K562 (cell line): ENCODE results near the gene NUDT22. TPM values are rescaled to one million over a fixed set of nuclear protein-coding genes. Genes with fewer than 3 reads are reported as not detected.

ENCODE experiments used
- EGR1 ChIP-seq: fragments of 450-650 bp; conservative IDR thresholded peaks from 2 replicates; pipeline ENCODE4 v1.6.1; 2017; ENCODE audit warnings: mild to moderate bottlenecking
- HNRNPL ChIP-seq: fragments of 200-400 bp; formaldehyde crosslinking; IDR thresholded peaks from 2 replicates; pipeline ENCODE4 v1.6.1; 2017; ENCODE audit warnings: low read depth, mild to moderate bottlenecking, low read length
- IRF9 ChIP-seq: fragments of 450-650 bp; IDR thresholded peaks from 2 replicates; pipeline ENCODE4 v1.6.1; 2016; ENCODE audit warnings: missing biosample characterization, missing genetic modification characterization
- PCBP1 ChIP-seq: fragments of 200-400 bp; formaldehyde crosslinking; IDR thresholded peaks from 2 replicates; pipeline ENCODE4 v1.6.1; 2018; ENCODE audit warnings: mild to moderate bottlenecking, low read depth, low read length; ENCODE audit not compliant: poor library complexity, severe bottlenecking
- SFPQ ChIP-seq: fragments of 200-400 bp; formaldehyde crosslinking; IDR thresholded peaks from 2 replicates; pipeline ENCODE4 v1.6.1; 2017; ENCODE audit warnings: mild to moderate bottlenecking, low read depth, low read length, moderate library complexity
- VEZF1 ChIP-seq: fragments of 200-800 bp; sonication (Bioruptor generic); IDR thresholded peaks from 2 replicates; pipeline ENCODE4 v1.6.1; 2017; ENCODE audit warnings: missing genetic modification characterization, missing compliant biosample characterization
- ZBTB1 ChIP-seq: sonication (generic); formaldehyde crosslinking; IDR thresholded peaks from 2 replicates; pipeline ENCODE4 v1.8.1; 2023; ENCODE audit warnings: missing genetic modification reagents, low read depth, mild to moderate bottlenecking, borderline replicate concordance
- ZBTB11 ChIP-seq, 3 experiments: fragments of 200-800 bp in 1 of 3; fragments of 250-450 bp in 1 of 3; fragments of 450-650 bp in 1 of 3; sonication (Bioruptor Pico) in 1 of 3; sonication (Bioruptor generic) in 1 of 3; formaldehyde crosslinking in 1 of 3; IDR thresholded peaks; 2 replicates each; pipeline versions ENCODE4 v1.6.1 to v1.8.0; 2016 to 2022; ENCODE audit warnings: mild to moderate bottlenecking in 2 of 3, missing genetic modification characterization in 2 of 3, missing compliant biosample characterization in 1 of 3, moderate library complexity in 1 of 3
- ZBTB2 ChIP-seq: fragments of 450-650 bp; IDR thresholded peaks from 2 replicates; pipeline ENCODE4 v1.6.1; 2016; ENCODE audit warnings: antibody characterized with exemption
- ZNF124 ChIP-seq: sonication (generic); formaldehyde crosslinking; IDR thresholded peaks from 2 replicates; pipeline ENCODE4 v1.8.1; 2022; ENCODE audit warnings: missing genetic modification reagents
- ZNF134 ChIP-seq: fragments of 250-450 bp; sonication (Bioruptor Pico); conservative IDR thresholded peaks from 2 replicates; pipeline ENCODE4 v1.4.0; 2020
- ZNF639 ChIP-seq, 2 experiments: fragments of 200-800 bp in 1 of 2; sonication (Bioruptor generic) in 1 of 2; sonication (generic) in 1 of 2; formaldehyde crosslinking in 1 of 2; IDR thresholded peaks in 1 of 2; conservative IDR thresholded peaks in 1 of 2; 2 replicates each; pipeline versions ENCODE4 v1.5.0 to v1.6.1; 2016 to 2020; ENCODE audit warnings: missing compliant biosample characterization in 1 of 2, missing genetic modification characterization in 1 of 2, missing genetic modification reagents in 1 of 2
- polyA plus RNA-seq, 8 experiments: library from polyadenylated mRNA; depleted of rRNA in 4 of 8; stranded (reverse) in 5 of 8; unstranded in 3 of 8; fragments of >200 nt; fragmentation: Nextera tagmentation in 2 of 8; fragmentation: Illumina TruSeq in 1 of 8; extraction: Ambion mirVana in 2 of 8; extraction: Trizol in 1 of 8; gene quantifications; 2 replicates each; pipeline versions ENCODE4 v1.2.1 to v1.2.3, GENCODE V29; 2011 to 2014; ENCODE audit warnings: inconsistent platforms in 1 of 8, missing spikeins in 1 of 8
- total RNA-seq, 7 experiments: library from RNA; depleted of rRNA in 6 of 7; stranded (reverse); fragments of >200 nt in 6 of 7; fragmentation: Illumina TruSeq in 2 of 7; extraction: Trizol in 2 of 7; gene quantifications; 2 replicates each; pipeline versions ENCODE4 v1.2.1 to v1.2.3, GENCODE V29; 2011 to 2021; ENCODE audit warnings: low replicate concordance in 1 of 7

NUDT22 gene
- total and polyA plus RNA-seq, 9 of the 15 experiments (the other 6 are each of a cell fraction or from before 2014, with no cell fraction given), result 6.3 to 92.6 (median 37.4) TPM

- peak in 1 of 2 experiments; percentile 89; a peak in 2 of 4 replicates for TF ChIP-seq ZNF639 (CRISPR knock-in tag; conservative IDR thresholded peaks at IDR 0.05 in 1 of 2, IDR thresholded peaks at IDR 0.05 in 1 of 2)
- TF ChIP-seq SFPQ, result no peak
- peak; percentile 96 for TF ChIP-seq HNRNPL
- 0 out of 2 replicates have a peak, but pooled peaks have one; percentile 6 for TF ChIP-seq IRF9
- peak; percentile 70; the same call in 1 of the 2 replicates for TF ChIP-seq ZBTB2
- TF ChIP-seq VEZF1 (CRISPR knock-in tag), result peak; percentile 80
- peak in 2 of 3 experiments; percentile 73 to 95; a peak in 5 of 6 replicates for TF ChIP-seq ZBTB11 (CRISPR knock-in tag; IDR thresholded peaks at IDR 0.05)
- TF ChIP-seq ZBTB1, result no peak; the same call in 1 of the 2 replicates
- TF ChIP-seq EGR1, result peak; percentile 76
- no peak for TF ChIP-seq PCBP1
- TF ChIP-seq ZNF124, result no peak
- no peak for TF ChIP-seq ZNF134
Measured at GRCh38 chr11:64246871-64247728, 21.0 kb downstream of the NUDT22 start, which contains the start of gene PPP1R14B (continued).
